ENCODE results near the gene SUPV3L1.

GRCh38 chr10:69246036-69246435 is 66.0 kb downstream of the SUPV3L1 start:
- TF ChIP-seq POLR2A (IDR thresholded peaks at IDR 0.05; ENCODE audit: low read length) (no peak), GATA1 (IDR thresholded peaks at IDR 0.05; ENCODE audit: low read depth, low read length) (no peak)
